RPMI7951 (cell line): Measurements from ENCODE around the gene ZBTB17. TPM values are rescaled to one million over a fixed set of nuclear protein-coding genes. Genes with fewer than 3 reads are reported as not detected.
"Not testable (repeated sequence)": the region's sequence is repeated elsewhere in the genome, so short reads cannot be mapped to it uniquely, and the experiment has no call there.

Experiments
- DNase-seq: peaks from one replicate; pipeline ENCODE4 v3.0.0-alpha.2; 2012; ENCODE audit warnings: low read depth
- total RNA-seq: library from RNA; depleted of rRNA; stranded (reverse); fragments of >200 nt; shearing (Covaris generic); gene quantifications from 2 replicates; pipeline ENCODE4 v1.2.3, GENCODE V29; 2014

The ZBTB17 gene
- total RNA-seq, 1 experiment from 2014 or later, result 26.3 TPM

GRCh38 chr1:16011936-16012589 is 36.2 kb upstream of the ZBTB17 start:
- DNase-seq, result no peak

GRCh38 chr1:16010837-16011236 is 34.9 kb upstream of the ZBTB17 start:
- no peak for DNase-seq

DNA sequence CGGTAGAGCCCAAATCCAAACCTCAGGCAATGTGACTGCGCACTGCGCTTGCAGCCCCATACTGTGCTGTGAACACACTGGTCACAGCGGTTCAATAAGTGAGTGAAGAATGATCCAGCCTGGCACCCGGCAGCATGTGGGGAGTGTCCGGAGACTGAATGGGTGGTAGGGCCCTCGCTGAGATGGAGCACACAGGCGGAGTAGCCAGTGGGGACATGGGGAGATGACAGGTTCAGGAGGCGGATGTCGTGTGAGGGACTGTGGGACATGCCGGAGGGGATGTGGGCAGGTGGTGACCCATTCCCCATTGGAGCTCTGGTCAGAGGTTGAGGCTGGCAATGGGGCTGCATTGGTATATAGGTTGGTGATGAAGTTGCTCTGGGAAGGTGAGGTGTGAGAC is 33.8 kb upstream of the ZBTB17 start:
- DNase-seq, result no peak

DNA sequence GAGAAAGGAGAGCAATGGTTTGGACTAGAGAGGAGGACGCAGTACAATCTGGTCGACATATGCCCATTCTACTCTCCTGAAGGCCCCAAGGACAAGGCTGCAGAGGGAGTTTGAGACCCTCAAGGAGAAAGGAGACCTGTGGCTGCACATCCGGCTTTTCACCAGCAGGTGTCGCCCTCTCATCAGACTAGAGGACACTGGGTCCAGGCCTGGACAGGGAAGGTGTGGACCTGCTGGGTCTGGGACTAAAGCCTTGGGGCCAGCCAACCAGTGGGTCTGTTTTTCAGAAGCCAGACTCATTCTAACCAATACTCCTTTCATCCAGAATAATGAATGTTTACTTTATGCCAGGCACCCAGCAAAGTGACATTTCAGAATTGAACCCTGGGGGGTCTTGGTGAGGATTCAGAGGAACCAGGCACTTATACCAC is 33.1 kb upstream of the ZBTB17 start:
- peak; percentile 68 for DNase-seq

DNA sequence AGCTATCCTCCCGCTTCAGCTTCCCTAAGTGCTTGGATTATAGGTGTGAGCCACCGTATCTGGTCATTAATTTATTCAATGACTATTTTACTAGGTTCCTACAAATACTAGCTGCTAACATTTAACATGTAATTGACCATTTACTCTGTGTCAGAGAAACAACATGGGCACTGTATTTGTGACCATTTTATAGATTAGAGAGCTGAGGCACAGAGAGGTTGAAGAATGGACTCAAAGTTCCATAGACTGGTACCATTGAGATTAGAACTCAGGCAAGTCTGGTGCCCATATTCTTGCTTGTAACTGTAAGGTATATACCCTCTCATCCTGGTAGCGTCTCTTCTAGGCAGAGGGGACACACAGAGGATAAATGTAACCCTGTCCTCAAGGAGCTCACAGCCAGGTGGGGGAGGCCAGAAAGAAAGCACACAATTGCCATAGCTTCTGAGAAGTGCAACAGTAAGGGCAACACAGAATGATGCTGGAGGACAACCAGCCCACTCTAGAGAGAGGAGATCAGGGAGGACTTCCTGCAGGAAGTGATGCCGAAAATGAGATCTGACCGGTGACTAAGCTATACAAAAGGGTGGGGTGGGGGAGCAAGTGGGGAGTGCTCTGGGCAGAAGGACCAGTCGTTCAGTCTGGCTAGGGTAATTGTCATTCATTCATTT is 31.9 kb upstream of the ZBTB17 start:
- DNase-seq, result no peak

- DNase-seq, result peak; percentile 58
These were observed 30.9 kb upstream of the ZBTB17 start for GRCh38 chr1:16006552-16007485.

DNA sequence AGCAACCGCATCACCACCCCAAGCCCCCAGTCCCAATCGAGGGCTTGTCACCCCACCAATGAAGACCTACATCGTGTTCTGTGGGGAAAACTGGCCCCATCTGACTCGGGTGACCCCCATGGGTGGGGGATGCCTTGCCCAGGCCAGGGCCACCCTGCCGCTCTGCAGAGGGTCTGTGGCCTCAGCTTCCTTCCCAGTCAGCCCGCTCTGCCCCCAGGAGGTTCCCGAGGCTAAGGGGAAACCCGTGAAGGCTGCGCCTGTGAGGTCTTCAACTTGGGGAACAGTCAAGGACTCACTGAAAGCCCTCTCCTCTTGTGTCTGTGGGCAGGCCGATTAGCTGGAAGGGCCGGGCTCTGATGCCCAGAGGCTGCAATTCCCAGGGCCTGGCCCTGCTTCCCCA is 30.1 kb upstream of the ZBTB17 start:
- DNase-seq, result no peak

DNA sequence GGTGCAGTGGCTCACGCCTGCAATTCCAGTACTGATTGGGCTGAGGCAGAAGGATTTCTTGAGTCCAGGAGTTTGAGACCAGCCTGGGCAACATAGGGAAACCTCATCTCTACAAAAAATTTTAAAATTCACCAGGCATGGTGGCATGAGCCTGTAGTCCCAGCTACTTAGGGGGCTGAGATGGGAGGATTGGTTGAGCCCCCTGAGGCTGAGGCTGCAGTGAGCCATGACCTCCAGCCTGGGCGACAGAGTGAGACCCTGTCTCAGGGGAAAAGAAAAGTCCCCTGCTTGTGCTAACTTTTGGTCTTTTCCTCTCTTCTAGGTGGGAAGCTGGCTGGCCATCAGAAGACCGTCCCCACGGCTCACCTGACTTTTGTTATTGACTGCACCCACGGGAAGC is 29.7 kb upstream of the ZBTB17 start:
- DNase-seq, result no peak

DNA sequence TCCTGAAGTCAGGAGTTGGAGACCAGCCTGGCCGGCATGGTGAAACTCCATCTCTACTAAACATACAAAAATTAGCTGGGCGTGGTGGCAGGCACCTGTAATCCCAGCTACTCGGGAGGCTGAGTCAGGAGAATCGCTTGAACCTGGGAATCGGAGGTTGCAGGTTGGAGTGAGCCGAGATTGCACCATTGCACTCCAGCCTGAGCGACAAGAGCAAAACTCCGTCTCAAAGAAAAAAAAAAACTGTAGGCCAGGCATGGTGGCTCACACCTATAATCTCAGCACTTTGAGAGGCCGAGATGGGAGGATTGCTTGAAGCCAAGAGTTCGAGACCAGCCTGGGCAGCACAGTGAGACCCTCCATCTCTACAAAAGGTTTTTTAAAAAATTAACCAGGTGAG is 25.4 kb upstream of the ZBTB17 start:
- not testable (repeated sequence) for DNase-seq

- no peak for DNase-seq
These were observed 23.0 kb upstream of the ZBTB17 start for GRCh38 chr1:15998929-15999328.

- no peak for DNase-seq
These were observed 21.9 kb upstream of the ZBTB17 start for GRCh38 chr1:15997637-15998280.

- DNase-seq, result no peak
These were observed 21.2 kb upstream of the ZBTB17 start for GRCh38 chr1:15997076-15997585.

DNA sequence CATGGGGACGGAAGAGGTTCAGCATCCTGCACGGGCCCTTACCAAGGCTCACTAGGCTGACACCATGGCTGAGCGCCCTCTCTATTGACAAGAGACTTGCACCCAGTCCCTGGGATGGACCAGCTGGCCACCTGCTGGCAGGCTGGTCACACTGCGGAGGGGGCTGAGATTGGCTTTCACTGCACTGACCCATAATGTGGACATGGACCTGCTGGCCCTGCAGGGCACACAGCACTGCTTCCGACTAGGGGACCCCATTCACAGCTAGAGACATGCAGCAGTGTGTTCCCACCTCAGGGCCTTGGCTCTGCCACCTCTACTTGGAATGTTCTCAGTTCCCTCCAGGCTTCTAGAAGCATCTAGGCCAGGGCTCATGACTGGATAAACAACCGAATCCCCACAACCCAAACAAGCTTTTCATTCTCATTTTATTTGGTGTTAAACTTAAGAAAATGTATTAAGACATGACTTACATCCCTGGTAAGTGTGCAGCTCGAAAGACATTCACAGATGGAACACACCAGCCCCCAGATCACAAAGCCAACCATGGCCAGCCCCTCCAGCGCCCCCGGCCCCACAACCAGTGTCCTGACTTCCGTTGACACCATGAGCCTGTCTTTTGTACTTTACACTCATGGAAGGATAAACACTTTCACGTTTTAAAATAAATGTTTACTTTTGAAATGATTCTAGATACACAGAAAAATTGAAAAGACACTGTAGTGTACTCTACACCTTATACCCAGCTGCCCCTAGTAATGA is 18.9 kb upstream of the ZBTB17 start:
- peak; percentile 66 for DNase-seq

- no peak for DNase-seq
These were observed 18.2 kb upstream of the ZBTB17 start for GRCh38 chr1:15994081-15994480.

DNA sequence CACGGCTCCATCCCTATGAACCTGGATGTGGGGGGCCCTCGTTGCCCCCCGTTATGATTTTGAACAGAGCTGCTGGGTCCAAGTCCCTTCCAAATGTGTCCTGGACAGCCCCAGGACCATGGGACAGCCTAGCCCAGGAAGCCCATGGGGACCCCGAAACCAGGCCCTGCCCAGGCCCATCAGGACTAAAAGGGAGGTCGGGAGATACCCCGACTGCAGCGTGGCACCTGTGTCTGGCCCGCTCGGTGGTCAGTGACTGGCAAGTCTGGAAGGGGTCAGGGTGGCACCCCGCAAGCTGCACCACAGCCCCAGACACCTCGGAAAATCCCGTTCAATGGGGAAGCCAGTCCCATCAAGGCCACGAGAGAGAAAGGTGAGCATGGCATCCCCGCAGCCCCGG is 17.8 kb upstream of the ZBTB17 start:
- DNase-seq, result no peak

DNA sequence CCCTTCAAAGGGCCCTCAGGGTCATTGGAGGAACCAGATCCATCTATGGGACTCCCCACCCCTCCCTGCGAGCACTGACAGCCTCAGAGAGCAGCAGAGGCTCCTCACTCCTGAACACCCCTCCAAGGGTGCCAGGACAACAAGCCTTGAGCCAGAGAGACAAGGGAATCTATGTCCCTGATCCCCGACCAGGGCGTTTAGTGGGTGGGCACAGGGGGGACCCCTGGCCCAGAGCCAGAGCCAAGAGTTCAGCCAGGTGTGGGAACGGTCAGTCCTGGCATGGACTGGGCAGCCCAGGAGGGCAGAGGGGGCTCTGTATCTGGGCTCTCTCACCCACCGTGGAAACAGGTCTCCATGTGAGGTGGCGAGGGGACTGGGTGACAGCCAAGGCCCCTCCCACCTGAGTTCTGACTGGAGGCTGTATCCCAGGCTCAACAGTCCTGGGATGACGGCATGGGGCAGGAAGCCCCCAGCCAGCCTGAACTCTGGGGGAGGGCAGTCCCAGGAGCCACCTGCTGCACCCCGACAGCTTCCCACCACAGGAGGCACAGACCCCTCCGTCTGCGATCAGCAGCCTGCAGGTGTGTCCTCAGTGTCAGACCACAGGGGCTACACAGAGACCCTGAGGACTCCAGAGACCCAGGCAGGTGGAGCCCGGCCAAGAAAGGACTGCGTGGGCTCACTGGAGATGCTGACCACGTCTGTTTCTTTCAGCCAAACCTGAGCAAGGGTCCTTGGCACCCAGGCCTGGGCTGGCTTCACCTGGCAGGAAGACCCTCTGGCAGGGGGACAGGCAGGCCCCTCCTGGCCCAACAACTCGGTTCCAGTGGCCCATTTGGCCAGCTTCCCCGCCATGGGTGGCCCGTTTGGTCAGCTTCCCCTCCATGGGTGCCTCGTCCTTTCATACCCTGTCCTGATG is 16.9 kb upstream of the ZBTB17 start:
- DNase-seq, result no peak

DNA sequence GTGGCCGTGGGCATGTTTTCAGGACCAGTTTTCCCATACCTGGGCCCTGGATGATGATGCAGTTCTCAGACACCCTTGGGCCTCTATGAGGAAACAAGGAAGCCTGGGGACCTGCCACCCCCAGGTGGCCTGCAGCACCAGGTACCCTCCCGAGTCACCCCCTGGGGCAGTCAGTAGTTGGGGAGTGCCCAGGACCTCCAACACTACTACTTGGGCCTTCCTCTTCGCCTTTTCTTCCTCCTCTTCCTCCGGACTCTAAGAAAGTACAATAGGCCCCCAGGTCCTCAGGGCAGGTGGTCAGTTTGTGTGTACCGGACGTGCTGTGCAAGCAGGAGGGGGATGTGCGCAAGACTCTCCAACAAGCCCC is 16.3 kb upstream of the ZBTB17 start:
- DNase-seq, result no peak

DNA sequence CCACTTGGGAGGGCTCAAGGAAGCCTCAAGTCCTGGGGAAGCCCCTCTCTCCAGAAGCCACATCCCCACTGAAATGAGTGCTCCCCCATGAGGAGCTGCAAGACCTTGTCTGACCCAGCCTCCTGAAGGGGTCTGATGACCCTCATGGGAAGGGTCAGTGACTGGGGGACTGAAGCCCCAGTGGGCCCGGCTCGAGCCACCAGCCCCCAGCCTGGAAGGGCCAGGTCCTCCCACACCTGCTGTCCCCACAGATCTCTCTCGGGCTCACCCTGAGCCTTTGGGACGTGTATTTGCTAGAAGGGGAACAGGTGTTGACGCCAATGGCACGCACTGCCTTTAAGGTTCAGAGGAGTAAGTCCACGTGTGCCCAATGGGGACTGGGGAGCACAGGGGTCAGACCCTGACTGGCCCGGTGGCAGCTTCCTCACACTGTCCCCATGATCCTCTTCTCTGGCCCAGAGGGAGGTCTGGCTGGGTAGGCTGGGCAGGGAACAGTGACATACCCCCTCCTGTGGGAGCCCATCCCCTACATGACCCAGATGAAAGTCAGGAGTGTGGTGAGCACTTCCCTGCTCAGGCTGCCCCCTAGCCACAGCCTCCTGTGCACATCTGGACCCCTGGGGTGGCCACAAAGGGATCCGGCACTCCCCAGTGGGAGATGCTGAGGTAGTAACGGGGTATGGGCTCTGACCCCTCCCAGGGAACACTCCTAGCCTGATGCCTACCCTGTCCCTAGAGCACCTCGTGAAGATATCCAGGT is 15.7 kb upstream of the ZBTB17 start:
- no peak for DNase-seq

DNA sequence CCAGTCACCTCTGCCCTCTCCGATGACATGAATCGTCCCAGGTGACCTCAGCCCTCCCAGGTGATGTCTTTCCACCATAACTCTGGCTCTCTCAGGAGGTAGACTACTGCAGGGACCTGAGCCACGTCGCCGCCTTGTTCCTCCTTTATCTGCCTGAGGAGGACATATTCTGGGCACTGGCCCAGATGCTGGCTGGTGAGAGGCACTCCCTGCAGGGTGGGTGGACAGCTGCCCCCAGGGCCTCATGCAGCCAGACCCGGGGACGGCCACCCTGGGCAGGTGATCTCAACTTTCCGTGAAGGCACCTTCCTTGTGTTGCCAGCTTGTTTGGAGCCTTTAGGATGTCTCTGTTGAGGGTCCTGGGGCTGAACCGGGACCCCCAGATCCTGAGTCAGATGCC is 13.9 kb upstream of the ZBTB17 start:
- no peak for DNase-seq
